Caco-2 (cell line): ENCODE results near the gene MRTO4. TPM values are rescaled to one million over a fixed set of nuclear protein-coding genes. Genes with fewer than 3 reads are reported as not detected.

Source experiments
- BruUV-seq: library from RNA; stranded (reverse); fragments of 400-500 nt; replicated peaks from 2 replicates; lab custom pipeline; 2021; lab: Mats Ljungman, UMichigan
- CTCF ChIA-PET: fragments of 300-600 bp; sonication (Branson Sonifier 250); formaldehyde crosslinking; loops from one replicate; lab custom pipeline; 2022; ENCODE audit warnings: antibody characterized with exemption; lab: Charles Lee
- POLR2A ChIA-PET: fragments of 300-600 bp; sonication (Branson Sonifier 250); formaldehyde crosslinking; loops from one replicate; lab custom pipeline; 2022; ENCODE audit warnings: antibody characterized with exemption; lab: Charles Lee
- DNase-seq, 2 experiments: peaks; one replicate each; pipeline versions ENCODE4 v3.0.0 to v3.0.0-alpha.2; 2020 to 2022
- H3K27me3 ChIP-seq: replicated peaks from 2 replicates; pipeline ENCODE4 v1.6.0; 2011; ENCODE audit warnings: low read length; ENCODE audit not compliant: control insufficient read depth, insufficient read depth
- H3K36me3 ChIP-seq: 2 replicates; pipeline ENCODE4 v1.5.1; 2011; ENCODE audit warnings: low read length; ENCODE audit not compliant: control insufficient read depth, insufficient read depth
- H3K4me1 ChIP-seq: fragments of 250-450 bp; sonication (Bioruptor Pico); 2 replicates; pipeline ENCODE4 v1.5.1; 2020; ENCODE audit warnings: mild to moderate bottlenecking
- H3K4me3 ChIP-seq: 2 replicates; pipeline ENCODE4 v1.5.1; 2011; ENCODE audit warnings: low read depth, mild to moderate bottlenecking, control low read depth, low read length
- H3K9me3 ChIP-seq: fragments of 250-450 bp; sonication (Bioruptor Pico); 2 replicates; pipeline ENCODE4 v1.5.1; 2020; ENCODE audit warnings: mild to moderate bottlenecking, moderate library complexity
- H3K27ac Mint-ChIP-seq: one replicate; pipeline ENCODE4 v1.8.0; 2022; ENCODE audit warnings: mixed read lengths; ENCODE audit not compliant: unreplicated experiment
- H3K27me3 Mint-ChIP-seq: one replicate; pipeline ENCODE4 v1.8.0; 2022; ENCODE audit warnings: mixed read lengths; ENCODE audit not compliant: insufficient read depth, unreplicated experiment
- H3K36me3 Mint-ChIP-seq: one replicate; pipeline ENCODE4 v1.8.0; 2022; ENCODE audit warnings: mild to moderate bottlenecking, mixed read lengths; ENCODE audit not compliant: insufficient read depth, unreplicated experiment
- H3K4me1 Mint-ChIP-seq: one replicate; pipeline ENCODE4 v1.8.0; 2022; ENCODE audit warnings: low read depth, mixed read lengths; ENCODE audit not compliant: unreplicated experiment
- H3K4me3 Mint-ChIP-seq: one replicate; pipeline ENCODE4 v1.8.0; 2022; ENCODE audit warnings: mild to moderate bottlenecking, moderate library complexity, mixed read lengths; ENCODE audit not compliant: unreplicated experiment
- H3K9me3 Mint-ChIP-seq: one replicate; pipeline ENCODE4 v1.8.0; 2022; ENCODE audit warnings: mixed read lengths; ENCODE audit not compliant: unreplicated experiment
- intact Hi-C: fragments of 100-400 bp; cut with micrococcal nuclease; formaldehyde crosslinking; loops from one replicate; pipeline ENCODE4 v1.10.0; 2022; ENCODE audit not compliant: unreplicated experiment
- total RNA-seq: library from RNA; stranded (reverse); gene quantifications from 2 replicates; pipeline ENCODE4 v1.2.3, GENCODE V29; 2022
- TF ChIP-seq, protein P1 (sequence below), 2 experiments: fragments of 200-600 bp in 1 of 2; IDR thresholded peaks; 1 replicate in 1 of 2; 2 replicates in 1 of 2; pipeline versions ENCODE4 v1.5.1 to v1.8.0; 2011 to 2022; ENCODE audit warnings: antibody characterized with exemption in 1 of 2, control low read depth in 1 of 2, inconsistent platforms in 1 of 2, low read depth in 1 of 2, low read length in 1 of 2, mild to moderate bottlenecking in 1 of 2, moderate library complexity in 1 of 2; ENCODE audit not compliant: insufficient read depth in 1 of 2, severe bottlenecking in 1 of 2, unreplicated experiment in 1 of 2

Gene MRTO4
- total RNA-seq, 1 experiment from 2014 or later: 52.6 TPM

DNA sequence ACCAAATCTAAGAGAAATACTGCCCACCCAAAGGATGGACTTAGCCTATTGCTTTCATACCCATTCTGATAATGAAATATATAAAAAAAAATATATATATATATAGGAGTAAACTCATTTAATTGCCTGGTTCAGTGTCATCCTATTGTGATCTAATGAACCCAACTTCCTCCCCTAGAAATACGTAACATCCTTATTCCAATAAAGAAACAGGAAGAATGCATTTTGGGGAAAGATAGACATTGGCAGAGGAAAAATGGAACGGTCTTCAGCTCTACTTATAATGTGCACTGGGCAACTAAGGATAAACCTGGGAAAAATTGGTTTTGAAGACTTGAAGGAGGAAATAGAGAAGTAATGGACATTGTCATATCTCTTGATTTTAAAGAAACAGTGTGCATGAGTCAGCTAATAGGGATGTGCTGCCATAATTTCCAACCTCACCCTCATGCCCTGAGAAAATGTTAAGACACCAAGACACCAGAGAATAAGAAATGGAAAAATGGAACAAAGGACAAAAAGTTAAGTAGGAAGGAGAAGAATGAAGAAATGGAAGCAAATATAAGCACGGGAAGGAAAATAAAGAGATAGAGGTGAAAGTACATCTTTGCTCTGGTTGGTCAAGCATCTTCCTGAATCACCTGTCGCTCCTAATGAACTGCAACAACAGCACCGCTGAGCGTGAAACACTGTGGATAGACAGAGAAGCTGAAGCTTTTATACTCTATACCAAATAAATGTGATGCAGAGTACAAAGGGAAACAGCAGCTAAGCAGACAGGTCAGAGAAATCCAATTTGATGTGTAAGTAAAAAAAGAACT is 46.9 kb upstream of the MRTO4 start:
- intact Hi-C loops: no loop called here
- H3K27me3 Mint-ChIP-seq: no peaks in the 10 kb centered on the region
- POLR2A ChIA-PET: interaction anchor here (0.5 kb wide), 1 partner anchor 38 kb away, joined by 9 read pairs; no protein-coding TSS in a partner anchor
- H3K4me1 Mint-ChIP-seq: peaks cover 22% of the 10 kb centered on the region
- no peaks in the 10 kb centered on the region for H3K27me3 ChIP-seq
- H3K4me1 ChIP-seq: peaks cover 70% of the 10 kb centered on the region
- no TSS peak for BruUV-seq
- H3K4me3 ChIP-seq: no peak overlapping the region
- no peak for DNase-seq
- peaks cover 56% of the 10 kb centered on the region for H3K36me3 Mint-ChIP-seq
- peak overlapping the region; percentile 21 for H3K27ac Mint-ChIP-seq
- TF ChIP-seq, protein P1, sequence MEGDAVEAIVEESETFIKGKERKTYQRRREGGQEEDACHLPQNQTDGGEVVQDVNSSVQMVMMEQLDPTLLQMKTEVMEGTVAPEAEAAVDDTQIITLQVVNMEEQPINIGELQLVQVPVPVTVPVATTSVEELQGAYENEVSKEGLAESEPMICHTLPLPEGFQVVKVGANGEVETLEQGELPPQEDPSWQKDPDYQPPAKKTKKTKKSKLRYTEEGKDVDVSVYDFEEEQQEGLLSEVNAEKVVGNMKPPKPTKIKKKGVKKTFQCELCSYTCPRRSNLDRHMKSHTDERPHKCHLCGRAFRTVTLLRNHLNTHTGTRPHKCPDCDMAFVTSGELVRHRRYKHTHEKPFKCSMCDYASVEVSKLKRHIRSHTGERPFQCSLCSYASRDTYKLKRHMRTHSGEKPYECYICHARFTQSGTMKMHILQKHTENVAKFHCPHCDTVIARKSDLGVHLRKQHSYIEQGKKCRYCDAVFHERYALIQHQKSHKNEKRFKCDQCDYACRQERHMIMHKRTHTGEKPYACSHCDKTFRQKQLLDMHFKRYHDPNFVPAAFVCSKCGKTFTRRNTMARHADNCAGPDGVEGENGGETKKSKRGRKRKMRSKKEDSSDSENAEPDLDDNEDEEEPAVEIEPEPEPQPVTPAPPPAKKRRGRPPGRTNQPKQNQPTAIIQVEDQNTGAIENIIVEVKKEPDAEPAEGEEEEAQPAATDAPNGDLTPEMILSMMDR (IDR thresholded peaks at IDR 0.05; ENCODE audit: insufficient read depth in 1 of 2, low read depth in 1 of 2, low read length in 1 of 2, severe bottlenecking in 1 of 2, unreplicated experiment in 1 of 2): no peak
- H3K4me3 Mint-ChIP-seq: peak overlapping the region; percentile 39
- no peaks in the 10 kb centered on the region for H3K36me3 ChIP-seq
- H3K9me3 ChIP-seq: no peaks in the 10 kb centered on the region
- no peaks in the 10 kb centered on the region for H3K9me3 Mint-ChIP-seq
- CTCF ChIA-PET: interaction anchor here (0.8 kb wide), 1 partner anchor 25 kb away, joined by 4 read pairs; no protein-coding TSS in a partner anchor

DNA sequence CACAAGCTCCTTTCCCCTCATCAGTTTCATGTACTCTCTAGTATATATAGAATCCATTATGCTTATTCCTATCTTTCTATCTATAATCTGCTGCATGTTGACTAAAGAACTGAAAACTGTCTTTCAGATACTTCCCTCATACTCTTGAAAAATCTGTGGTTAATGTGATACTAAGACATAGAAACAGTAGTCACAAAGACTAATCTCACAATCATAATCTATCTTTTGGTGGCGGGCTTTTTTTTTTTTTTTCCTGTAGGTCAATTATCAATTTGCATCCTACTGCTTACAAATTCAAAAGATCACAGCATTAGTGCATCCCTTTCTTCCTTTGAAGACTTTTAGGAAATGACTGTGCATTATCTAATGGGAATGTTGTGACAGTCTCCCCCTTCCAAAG is 46.2 kb upstream of the MRTO4 start:
- intact Hi-C loops: no loop called here
- BruUV-seq: no TSS peak
- DNase-seq: no peak
- Histone ChIP-seq H3K9me3 (no peaks in the 10 kb centered on the region), H3K4me3 (no peak overlapping the region), H3K27me3 (no peaks in the 10 kb centered on the region), H3K36me3 (no peaks in the 10 kb centered on the region), H3K4me1 (peaks cover 70% of the 10 kb centered on the region)
- ChIA-PET POLR2A (interaction anchor here (0.5 kb wide), 1 partner anchor 39 kb away, joined by 9 read pairs; no protein-coding TSS in a partner anchor), CTCF (interaction anchor here (0.8 kb wide), 1 partner anchor 26 kb away, joined by 4 read pairs; no protein-coding TSS in a partner anchor)
- Mint-ChIP-seq H3K36me3 (peaks cover 55% of the 10 kb centered on the region), H3K4me3 (peak overlapping the region; percentile 39), H3K27me3 (no peaks in the 10 kb centered on the region), H3K27ac (peak overlapping the region; percentile 21), H3K9me3 (no peaks in the 10 kb centered on the region), H3K4me1 (peaks cover 22% of the 10 kb centered on the region)
- TF ChIP-seq, protein P1 (IDR thresholded peaks at IDR 0.05; ENCODE audit: insufficient read depth in 1 of 2, low read depth in 1 of 2, low read length in 1 of 2, severe bottlenecking in 1 of 2, unreplicated experiment in 1 of 2): no peak

DNA sequence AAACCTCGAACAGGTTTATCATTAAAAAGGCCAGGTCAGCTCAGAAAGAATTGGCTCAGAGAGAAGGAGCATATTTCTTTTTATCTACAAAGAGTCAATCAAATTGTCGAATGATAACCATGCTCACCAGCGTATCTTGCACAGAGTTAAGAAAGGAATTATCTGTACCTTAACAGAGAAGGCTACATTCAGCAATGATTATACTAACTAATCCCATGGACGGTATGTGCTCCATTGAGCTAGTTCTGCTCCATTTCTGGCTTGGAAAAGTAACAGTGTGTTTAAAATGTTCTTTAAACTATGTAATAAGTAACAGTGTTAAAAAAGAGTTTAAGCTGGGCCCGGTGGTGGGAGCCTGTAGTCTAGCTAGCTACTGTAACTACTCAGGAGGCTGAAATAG is 45.8 kb upstream of the MRTO4 start:
- Mint-ChIP-seq H3K4me3 (peak overlapping the region; percentile 39), H3K27ac (peak overlapping the region; percentile 21), H3K27me3 (no peaks in the 10 kb centered on the region), H3K36me3 (peaks cover 55% of the 10 kb centered on the region), H3K9me3 (no peaks in the 10 kb centered on the region), H3K4me1 (peaks cover 22% of the 10 kb centered on the region)
- intact Hi-C loops: no loop called here
- ChIA-PET POLR2A (no interaction called here), CTCF (no interaction called here)
- Histone ChIP-seq H3K36me3 (no peaks in the 10 kb centered on the region), H3K4me1 (peaks cover 70% of the 10 kb centered on the region), H3K4me3 (no peak overlapping the region), H3K9me3 (no peaks in the 10 kb centered on the region), H3K27me3 (no peaks in the 10 kb centered on the region)
- DNase-seq: no peak
- BruUV-seq: no TSS peak
- TF ChIP-seq, protein P1 (IDR thresholded peaks at IDR 0.05; ENCODE audit: insufficient read depth in 1 of 2, low read depth in 1 of 2, low read length in 1 of 2, severe bottlenecking in 1 of 2, unreplicated experiment in 1 of 2): no peak
